ENCODE results near the gene MBOAT1.
"Not testable (repeated sequence)": the region's sequence is repeated elsewhere in the genome, so short reads cannot be mapped to it uniquely, and the experiment has no call there.

MBOAT1 gene

DNA sequence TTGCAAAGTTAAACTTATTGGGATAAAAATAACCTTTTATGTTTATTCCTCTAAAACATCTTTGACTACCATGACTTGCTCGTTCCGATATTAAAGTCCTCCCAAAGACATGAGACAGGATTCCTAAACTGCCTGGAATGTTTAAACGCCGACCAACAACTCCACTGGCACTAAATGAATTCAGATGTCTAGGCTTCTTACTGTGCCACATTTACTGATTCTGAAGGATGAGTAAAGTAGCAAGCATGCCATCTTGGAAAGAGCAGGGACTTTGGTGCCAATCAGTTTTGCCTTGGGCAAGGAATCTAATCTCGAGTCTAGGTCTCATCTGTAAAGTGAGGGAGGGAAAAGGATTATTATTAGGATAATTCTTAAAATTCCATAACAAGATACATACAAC lies 25.3 kb downstream of the MBOAT1 start:
- Histone ChIP-seq H3K4me3 (ENCODE audit: low read depth, low read length) (no peak overlapping the region), H3K9me3 (ENCODE audit: severe bottlenecking) (no peaks in the 10 kb centered on the region), H3K36me3 (no peaks in the 10 kb centered on the region), H3K27me3 (ENCODE audit: insufficient read depth, low read depth, severe bottlenecking) (no peaks in the 10 kb centered on the region), H3K27ac (no peak overlapping the region)
- TF ChIP-seq, protein P1, sequence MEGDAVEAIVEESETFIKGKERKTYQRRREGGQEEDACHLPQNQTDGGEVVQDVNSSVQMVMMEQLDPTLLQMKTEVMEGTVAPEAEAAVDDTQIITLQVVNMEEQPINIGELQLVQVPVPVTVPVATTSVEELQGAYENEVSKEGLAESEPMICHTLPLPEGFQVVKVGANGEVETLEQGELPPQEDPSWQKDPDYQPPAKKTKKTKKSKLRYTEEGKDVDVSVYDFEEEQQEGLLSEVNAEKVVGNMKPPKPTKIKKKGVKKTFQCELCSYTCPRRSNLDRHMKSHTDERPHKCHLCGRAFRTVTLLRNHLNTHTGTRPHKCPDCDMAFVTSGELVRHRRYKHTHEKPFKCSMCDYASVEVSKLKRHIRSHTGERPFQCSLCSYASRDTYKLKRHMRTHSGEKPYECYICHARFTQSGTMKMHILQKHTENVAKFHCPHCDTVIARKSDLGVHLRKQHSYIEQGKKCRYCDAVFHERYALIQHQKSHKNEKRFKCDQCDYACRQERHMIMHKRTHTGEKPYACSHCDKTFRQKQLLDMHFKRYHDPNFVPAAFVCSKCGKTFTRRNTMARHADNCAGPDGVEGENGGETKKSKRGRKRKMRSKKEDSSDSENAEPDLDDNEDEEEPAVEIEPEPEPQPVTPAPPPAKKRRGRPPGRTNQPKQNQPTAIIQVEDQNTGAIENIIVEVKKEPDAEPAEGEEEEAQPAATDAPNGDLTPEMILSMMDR (IDR thresholded peaks at IDR 0.05; ENCODE audit: low read depth, low read length) = no peak
- DNase-seq = no peak

DNA sequence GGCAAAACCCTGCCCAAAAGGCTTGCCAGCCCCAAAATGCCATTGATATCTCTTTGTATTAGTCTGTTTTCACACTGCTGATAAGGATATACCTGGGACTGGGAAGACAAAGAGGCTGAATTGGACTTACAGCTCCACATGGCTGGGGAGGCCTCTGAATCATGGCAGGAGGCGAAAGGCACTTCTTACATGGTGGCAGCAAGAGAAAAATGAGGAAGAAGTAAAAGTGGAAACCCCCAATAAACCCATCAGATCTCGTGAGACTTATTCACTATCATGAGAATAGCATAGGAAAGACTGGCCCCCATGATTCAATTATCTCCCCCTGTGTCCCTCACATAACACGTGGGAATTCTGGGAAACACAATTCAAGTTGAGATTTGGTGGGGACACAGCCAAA lies 28.6 kb downstream of the MBOAT1 start:
- no peaks in the 10 kb centered on the region for H3K36me3 ChIP-seq
- no peak for DNase-seq
- TF ChIP-seq, protein P1 (IDR thresholded peaks at IDR 0.05; ENCODE audit: low read depth, low read length) = no peak
- H3K27me3 ChIP-seq (ENCODE audit: insufficient read depth, low read depth, severe bottlenecking) = no peaks in the 10 kb centered on the region
- no peak overlapping the region for H3K27ac ChIP-seq
- H3K4me3 ChIP-seq (ENCODE audit: low read depth, low read length) = no peak overlapping the region
- H3K9me3 ChIP-seq (ENCODE audit: severe bottlenecking) = peaks cover 4% of the 10 kb centered on the region

DNA sequence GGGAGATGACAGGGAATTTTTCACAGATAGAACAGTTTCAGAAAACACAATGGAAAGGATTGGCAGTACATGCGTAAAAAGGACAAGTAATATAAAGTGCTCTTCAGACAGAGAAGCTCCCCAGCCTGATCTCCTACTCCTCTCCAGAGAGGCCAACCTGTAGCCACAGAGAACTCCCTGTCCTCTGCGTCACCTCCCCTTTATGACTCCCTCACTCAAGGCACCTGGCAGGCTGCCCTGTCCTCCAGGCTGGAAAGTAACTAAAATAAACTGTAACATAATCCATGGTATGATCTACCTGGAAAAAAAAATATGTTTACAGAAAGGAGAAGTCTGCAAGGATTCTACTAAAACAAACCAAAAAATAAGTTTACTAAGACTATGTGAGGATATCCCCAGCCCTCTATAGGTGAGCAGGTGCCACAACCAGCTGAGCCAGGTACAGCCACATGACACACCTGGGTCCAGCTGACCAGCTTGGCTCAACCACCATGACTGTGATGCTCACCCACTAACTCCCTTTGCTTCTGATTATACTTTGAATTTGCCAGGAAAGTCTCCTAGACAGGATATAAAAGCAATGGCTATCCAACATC lies 29.2 kb downstream of the MBOAT1 start:
- H3K36me3 ChIP-seq = no peaks in the 10 kb centered on the region
- TF ChIP-seq, protein P1 (IDR thresholded peaks at IDR 0.05; ENCODE audit: low read depth, low read length) = no peak
- DNase-seq = no peak
- peaks cover 4% of the 10 kb centered on the region for H3K9me3 ChIP-seq (ENCODE audit: severe bottlenecking)
- no peak overlapping the region for H3K4me3 ChIP-seq (ENCODE audit: low read depth, low read length)
- H3K27me3 ChIP-seq (ENCODE audit: insufficient read depth, low read depth, severe bottlenecking) = no peaks in the 10 kb centered on the region
- no peak overlapping the region for H3K27ac ChIP-seq

DNA sequence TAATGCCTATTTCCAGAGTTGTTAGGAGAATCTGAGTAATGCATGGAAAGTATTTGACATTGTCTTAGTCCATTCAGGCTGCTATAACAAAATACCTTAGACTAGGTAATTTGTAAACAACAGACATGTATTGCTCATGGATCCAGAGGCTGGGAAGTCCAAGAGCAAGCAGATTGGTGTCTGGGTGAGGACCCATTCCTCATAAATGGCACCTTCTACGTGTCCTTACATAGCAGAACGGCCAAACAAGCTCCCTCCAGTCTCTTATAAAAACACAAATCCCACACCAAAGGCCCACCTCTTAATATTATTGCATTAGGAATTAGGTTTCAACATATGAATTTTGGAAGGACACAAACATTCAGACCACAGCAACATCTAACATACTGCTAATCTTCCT lies 30.2 kb downstream of the MBOAT1 start:
- DNase-seq = no peak
- Histone ChIP-seq H3K27me3 (ENCODE audit: insufficient read depth, low read depth, severe bottlenecking) (no peaks in the 10 kb centered on the region), H3K9me3 (ENCODE audit: severe bottlenecking) (peaks cover 4% of the 10 kb centered on the region), H3K27ac (no peak overlapping the region), H3K36me3 (no peaks in the 10 kb centered on the region), H3K4me3 (ENCODE audit: low read depth, low read length) (no peak overlapping the region)
- TF ChIP-seq, protein P1 (IDR thresholded peaks at IDR 0.05; ENCODE audit: low read depth, low read length) = no peak

DNA sequence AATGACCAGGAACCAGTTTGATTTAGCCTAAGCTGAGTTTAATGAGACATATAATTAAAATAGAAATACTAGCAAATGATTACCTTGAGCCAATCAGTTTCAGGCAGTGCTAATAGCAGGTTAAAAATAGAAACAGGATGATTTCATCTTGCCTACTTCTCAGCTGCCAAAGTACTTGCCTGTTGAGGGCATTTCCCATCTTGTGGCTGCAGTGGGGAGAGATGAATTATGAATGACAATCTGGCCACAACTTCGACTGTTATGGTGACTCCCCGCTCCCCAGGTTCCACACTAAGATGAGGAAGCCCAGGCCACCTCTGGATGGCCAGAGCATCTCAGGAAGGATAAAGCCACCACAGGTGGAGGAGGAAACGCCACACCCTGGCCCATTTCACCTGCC lies 31.3 kb downstream of the MBOAT1 start:
- Histone ChIP-seq H3K27me3 (ENCODE audit: insufficient read depth, low read depth, severe bottlenecking) (no peaks in the 10 kb centered on the region), H3K4me3 (ENCODE audit: low read depth, low read length) (no peak overlapping the region), H3K27ac (no peak overlapping the region), H3K9me3 (ENCODE audit: severe bottlenecking) (peaks cover 4% of the 10 kb centered on the region), H3K36me3 (no peaks in the 10 kb centered on the region)
- TF ChIP-seq, protein P1 (IDR thresholded peaks at IDR 0.05; ENCODE audit: low read depth, low read length) = no peak
- DNase-seq = no peak

DNA sequence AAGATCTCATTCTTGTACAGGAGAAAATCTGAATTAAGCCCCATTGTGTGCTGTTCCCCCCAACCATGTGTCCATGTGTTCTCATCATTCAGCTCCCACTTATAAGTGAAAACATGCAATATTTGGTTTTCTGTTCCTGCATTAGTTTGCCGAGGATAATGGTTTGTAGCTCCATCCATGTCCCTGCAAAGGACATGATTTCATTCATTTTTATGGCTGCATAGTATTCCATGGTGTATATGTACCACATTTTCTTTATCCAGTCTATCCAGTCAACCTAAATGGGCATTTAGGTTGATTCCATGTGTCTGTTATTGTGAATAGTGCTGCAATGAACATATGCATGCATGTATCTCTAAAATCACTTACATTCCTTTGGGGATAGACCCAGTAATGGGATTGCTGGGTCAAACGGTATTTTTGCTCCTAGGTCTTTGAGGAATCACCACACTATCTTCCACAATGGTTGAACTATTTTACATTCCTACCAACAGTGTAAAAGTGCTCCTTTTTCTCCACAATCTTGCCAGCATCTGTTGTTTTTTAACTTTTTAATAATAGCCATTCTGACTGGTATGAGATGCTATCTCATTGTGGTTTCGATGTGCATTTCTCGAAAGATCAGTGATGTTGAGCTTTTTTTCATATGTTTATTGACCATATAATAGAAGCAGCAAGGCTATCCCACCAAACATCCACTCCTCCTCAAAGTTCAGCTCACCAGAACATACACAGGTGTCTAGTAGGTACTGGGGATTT lies 32.8 kb downstream of the MBOAT1 start:
- DNase-seq; H3K27me3 ChIP-seq (ENCODE audit: insufficient read depth, low read depth, severe bottlenecking); H3K27ac ChIP-seq; H3K9me3 ChIP-seq (ENCODE audit: severe bottlenecking); H3K4me3 ChIP-seq (ENCODE audit: low read depth, low read length); H3K36me3 ChIP-seq: not testable (repeated sequence)
